Peyer's patch (tissue), 4 donors: Measurements from ENCODE around the gene EIPR1. TPM values are rescaled to one million over a fixed set of nuclear protein-coding genes. Genes with fewer than 3 reads are reported as not detected.

Experiments used
- DNase-seq, 3 donors: peaks; one replicate each; pipeline ENCODE4 v3.0.0-alpha.2; 2017 to 2019
- H3K27ac ChIP-seq, 4 donors: fragments of 200-600 bp; sonication (generic); one replicate each; pipeline ENCODE4 v1.5.1; 2016 to 2019
- H3K27me3 ChIP-seq, 2 donors: fragments of 200-600 bp; sonication (generic); one replicate each; pipeline ENCODE4 v1.5.1; 2019
- H3K36me3 ChIP-seq, 3 donors: fragments of 200-600 bp; sonication (generic); one replicate each; pipeline ENCODE4 v1.5.1; 2016 to 2019
- H3K4me1 ChIP-seq, 4 donors: fragments of 200-600 bp; sonication (generic); one replicate each; pipeline ENCODE4 v1.5.1; 2016 to 2019
- H3K4me3 ChIP-seq, 4 donors: fragments of 200-600 bp; sonication (generic); 1 replicate in 3 of 4; 2 replicates in 1 of 4; pipeline ENCODE4 v1.5.1; 2016 to 2019; ENCODE audit warnings: mild to moderate bottlenecking in 1 of 4
- H3K9me3 ChIP-seq, 4 donors: fragments of 200-600 bp; sonication (generic); one replicate each; pipeline ENCODE4 v1.5.1; 2016 to 2019; ENCODE audit warnings: mild to moderate bottlenecking in 1 of 4
- CTCF ChIP-seq, 6 experiments: fragments of 450-650 bp in 4 of 6; fragments of 200-600 bp in 2 of 6; sonication (generic) in 1 of 6; IDR thresholded peaks; one replicate each; pipeline ENCODE4 v1.5.1; 2017 to 2019; ENCODE audit warnings: antibody characterized with exemption in 6 of 6, mild to moderate bottlenecking in 3 of 6, moderate library complexity in 1 of 6
- POLR2A ChIP-seq, 2 donors: fragments of 450-650 bp; IDR thresholded peaks; one replicate each; pipeline ENCODE4 v1.5.1; 2017; ENCODE audit warnings: antibody characterized with exemption in 2 of 2, mild to moderate bottlenecking in 2 of 2, moderate library complexity in 2 of 2
- total RNA-seq, 4 donors: library from RNA; depleted of rRNA; stranded (reverse); fragments of >200 nt; gene quantifications; one replicate each; pipeline ENCODE4 v1.1.0, GENCODE V29; 2016

The EIPR1 gene
- total RNA-seq, 4 donors from 2014 or later: 23.4 to 94.1 (median 36.2) TPM

GRCh38 chr2:3344897-3345296 is 32.7 kb downstream of the EIPR1 start:
- no peaks in the 10 kb centered on the region for H3K4me1 ChIP-seq
- peaks cover 0 to 3% (median 0%) of the 10 kb centered on the region in 3 donors for H3K36me3 ChIP-seq
- H3K9me3 ChIP-seq: no peaks in the 10 kb centered on the region
- no peaks in the 10 kb centered on the region for H3K27me3 ChIP-seq
- TF ChIP-seq CTCF (IDR thresholded peaks at IDR 0.05) (no peak), POLR2A (IDR thresholded peaks at IDR 0.05) (no peak)
- DNase-seq: no peak
- no peak overlapping the region for H3K27ac ChIP-seq
- H3K4me3 ChIP-seq: no peak overlapping the region

- peaks cover 0 to 3% (median 0%) of the 10 kb centered on the region in 3 donors for H3K36me3 ChIP-seq
- H3K9me3 ChIP-seq: no peaks in the 10 kb centered on the region
- no peak overlapping the region for H3K4me3 ChIP-seq
- H3K4me1 ChIP-seq: no peaks in the 10 kb centered on the region
- no peak overlapping the region for H3K27ac ChIP-seq
- H3K27me3 ChIP-seq: no peaks in the 10 kb centered on the region
- TF ChIP-seq POLR2A (IDR thresholded peaks at IDR 0.05): no peak
- TF ChIP-seq CTCF (IDR thresholded peaks at IDR 0.05): no peak
- no peak for DNase-seq
Measured at GRCh38 chr2:3343012-3343411, 34.6 kb downstream of the EIPR1 start.

- H3K9me3 ChIP-seq: no peaks in the 10 kb centered on the region
- H3K4me3 ChIP-seq: no peak overlapping the region
- no peak for DNase-seq
- H3K27me3 ChIP-seq: no peaks in the 10 kb centered on the region
- H3K36me3 ChIP-seq: peaks cover 0 to 3% (median 0%) of the 10 kb centered on the region in 3 donors
- H3K4me1 ChIP-seq: no peaks in the 10 kb centered on the region
- TF ChIP-seq CTCF (IDR thresholded peaks at IDR 0.05) (no peak), POLR2A (IDR thresholded peaks at IDR 0.05) (no peak)
- no peak overlapping the region for H3K27ac ChIP-seq
Measured at GRCh38 chr2:3342324-3342723, 35.3 kb downstream of the EIPR1 start.

- TF ChIP-seq POLR2A (IDR thresholded peaks at IDR 0.05): no peak
- no peak for TF ChIP-seq CTCF (IDR thresholded peaks at IDR 0.05)
- Histone ChIP-seq H3K36me3 (no peaks in the 10 kb centered on the region), H3K27me3 (no peaks in the 10 kb centered on the region), H3K4me3 (no peak overlapping the region), H3K4me1 (no peaks in the 10 kb centered on the region), H3K9me3 (no peaks in the 10 kb centered on the region), H3K27ac (no peak overlapping the region)
- DNase-seq: no peak
Measured at GRCh38 chr2:3341336-3341735, 36.3 kb downstream of the EIPR1 start.

- Histone ChIP-seq H3K36me3 (peaks cover 0 to 9% (median 0%) of the 10 kb centered on the region in 3 donors), H3K9me3 (no peaks in the 10 kb centered on the region), H3K27me3 (no peaks in the 10 kb centered on the region), H3K4me1 (no peaks in the 10 kb centered on the region), H3K4me3 (no peak overlapping the region), H3K27ac (no peak overlapping the region)
- TF ChIP-seq CTCF (IDR thresholded peaks at IDR 0.05) (no peak), POLR2A (IDR thresholded peaks at IDR 0.05) (no peak)
- DNase-seq: no peak
Measured at GRCh38 chr2:3340144-3340543, 37.5 kb downstream of the EIPR1 start.

- H3K27me3 ChIP-seq: no peaks in the 10 kb centered on the region
- H3K27ac ChIP-seq: no peak overlapping the region
- H3K4me3 ChIP-seq: no peak overlapping the region
- no peak for DNase-seq
- H3K9me3 ChIP-seq: no peaks in the 10 kb centered on the region
- H3K4me1 ChIP-seq: no peaks in the 10 kb centered on the region
- peaks cover 0 to 17% (median 0%) of the 10 kb centered on the region in 3 donors for H3K36me3 ChIP-seq
- no peak for TF ChIP-seq CTCF (IDR thresholded peaks at IDR 0.05)
- no peak for TF ChIP-seq POLR2A (IDR thresholded peaks at IDR 0.05)
Measured at GRCh38 chr2:3338340-3338739, 39.3 kb downstream of the EIPR1 start.
